ENCODE results near the gene STYXL1.

The STYXL1 gene

DNA sequence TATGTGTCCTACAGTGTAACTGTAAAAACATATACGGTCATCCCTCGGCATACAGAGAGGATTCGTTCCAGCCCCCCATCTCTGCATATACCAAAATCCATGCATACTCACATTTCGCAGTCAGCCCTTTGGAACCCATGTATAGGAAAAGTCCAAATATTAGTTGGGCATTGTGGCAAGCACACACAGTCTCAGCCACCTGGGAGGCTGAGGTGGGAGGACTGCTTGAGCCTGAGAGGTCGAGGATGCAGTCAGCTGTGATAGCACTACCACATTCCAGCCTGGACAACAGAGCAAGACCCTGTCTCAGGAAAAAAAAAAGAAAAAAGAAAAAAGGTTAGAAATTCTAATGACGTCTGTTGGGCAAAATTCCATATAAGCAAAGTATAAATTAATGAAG, 29.2 kb upstream of the STYXL1 start:
- DNase-seq (ENCODE audit: low read depth): no peak
- Histone ChIP-seq H3K4me1 (ENCODE audit: control insufficient read depth, insufficient read depth, low read length) (peaks cover 3% of the 10 kb centered on the region), H3K9ac (ENCODE audit: low read length) (no peak overlapping the region), H3K9me3 (ENCODE audit: control insufficient read depth, low read length) (no peaks in the 10 kb centered on the region), H3K27me3 (replicated peaks; ENCODE audit: control insufficient read depth, insufficient read depth, low read length) (no peaks in the 10 kb centered on the region), H3K4me3 (ENCODE audit: low read length) (no peak overlapping the region), H3K36me3 (ENCODE audit: control insufficient read depth, insufficient read depth, low read length, severe bottlenecking) (no peaks in the 10 kb centered on the region)

DNA sequence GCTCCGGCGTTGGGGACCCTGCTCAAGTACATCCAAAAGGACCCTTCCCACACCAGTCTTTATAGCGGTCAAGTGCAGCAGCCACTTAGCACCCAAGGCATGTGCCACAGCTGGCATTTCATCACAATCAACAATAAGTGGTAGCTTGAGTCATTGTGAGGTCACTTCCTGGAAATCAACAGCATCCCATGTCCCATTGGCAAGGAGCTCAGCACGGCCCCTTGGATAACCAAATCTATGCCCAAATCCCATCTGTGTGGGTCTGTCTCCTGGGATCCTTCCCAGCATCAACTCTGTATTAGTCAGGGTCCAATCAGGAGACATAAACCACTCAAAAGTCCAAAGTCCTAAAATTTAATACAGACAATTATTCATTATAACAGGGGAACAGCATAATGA, 27.2 kb upstream of the STYXL1 start:
- H3K4me1 ChIP-seq (ENCODE audit: control insufficient read depth, insufficient read depth, low read length): no peaks in the 10 kb centered on the region

DNA sequence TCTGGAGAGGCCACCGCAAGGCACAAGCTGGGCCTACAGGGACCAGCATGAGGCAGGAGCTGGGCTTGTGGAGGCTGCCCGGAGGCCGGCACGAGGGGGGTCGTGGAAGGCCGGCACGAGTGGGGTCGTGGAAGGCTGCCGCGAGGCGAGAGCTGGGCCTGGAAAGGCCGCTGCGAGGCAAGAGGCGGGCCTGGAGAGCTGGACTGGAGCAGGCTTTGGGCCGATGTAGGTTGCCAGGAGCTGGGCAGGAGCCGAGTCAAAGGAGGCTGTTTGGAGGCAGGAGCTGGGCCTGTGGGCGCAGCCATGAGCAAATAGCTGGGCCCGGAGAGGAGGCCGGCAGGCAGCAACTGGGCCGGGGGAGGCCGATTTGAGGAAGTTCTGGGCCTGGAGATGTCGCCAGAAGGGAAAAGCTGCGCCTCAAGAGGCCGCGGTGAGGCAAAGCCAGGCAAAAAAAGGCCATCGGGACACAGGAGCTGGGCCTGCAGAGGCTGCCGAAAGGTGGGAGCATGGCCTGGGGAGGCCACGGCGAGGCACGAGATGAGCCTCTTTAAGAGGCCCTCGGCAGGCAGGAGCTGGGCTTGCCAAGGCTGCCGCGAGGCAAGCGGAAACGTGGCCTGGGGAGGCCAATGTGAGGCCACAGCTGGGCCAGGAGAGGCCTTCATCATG, 26.6 kb upstream of the STYXL1 start:
- Histone ChIP-seq H3K27me3 (replicated peaks; ENCODE audit: control insufficient read depth, insufficient read depth, low read length) (no peaks in the 10 kb centered on the region), H3K9ac (ENCODE audit: low read length) (no peak overlapping the region), H3K4me3 (ENCODE audit: low read length) (no peak overlapping the region), H3K36me3 (ENCODE audit: control insufficient read depth, insufficient read depth, low read length, severe bottlenecking) (no peaks in the 10 kb centered on the region), H3K4me1 (ENCODE audit: control insufficient read depth, insufficient read depth, low read length) (no peaks in the 10 kb centered on the region), H3K9me3 (ENCODE audit: control insufficient read depth, low read length) (no peaks in the 10 kb centered on the region)
- DNase-seq (ENCODE audit: low read depth): no peak

More for the DNA sequence above, 27.2 kb upstream of the STYXL1 start:
- Histone ChIP-seq H3K9ac (ENCODE audit: low read length) (no peak overlapping the region), H3K4me3 (ENCODE audit: low read length) (no peak overlapping the region), H3K36me3 (ENCODE audit: control insufficient read depth, insufficient read depth, low read length, severe bottlenecking) (no peaks in the 10 kb centered on the region), H3K27me3 (replicated peaks; ENCODE audit: control insufficient read depth, insufficient read depth, low read length) (no peaks in the 10 kb centered on the region), H3K9me3 (ENCODE audit: control insufficient read depth, low read length) (no peaks in the 10 kb centered on the region)
- DNase-seq (ENCODE audit: low read depth): no peak

DNA sequence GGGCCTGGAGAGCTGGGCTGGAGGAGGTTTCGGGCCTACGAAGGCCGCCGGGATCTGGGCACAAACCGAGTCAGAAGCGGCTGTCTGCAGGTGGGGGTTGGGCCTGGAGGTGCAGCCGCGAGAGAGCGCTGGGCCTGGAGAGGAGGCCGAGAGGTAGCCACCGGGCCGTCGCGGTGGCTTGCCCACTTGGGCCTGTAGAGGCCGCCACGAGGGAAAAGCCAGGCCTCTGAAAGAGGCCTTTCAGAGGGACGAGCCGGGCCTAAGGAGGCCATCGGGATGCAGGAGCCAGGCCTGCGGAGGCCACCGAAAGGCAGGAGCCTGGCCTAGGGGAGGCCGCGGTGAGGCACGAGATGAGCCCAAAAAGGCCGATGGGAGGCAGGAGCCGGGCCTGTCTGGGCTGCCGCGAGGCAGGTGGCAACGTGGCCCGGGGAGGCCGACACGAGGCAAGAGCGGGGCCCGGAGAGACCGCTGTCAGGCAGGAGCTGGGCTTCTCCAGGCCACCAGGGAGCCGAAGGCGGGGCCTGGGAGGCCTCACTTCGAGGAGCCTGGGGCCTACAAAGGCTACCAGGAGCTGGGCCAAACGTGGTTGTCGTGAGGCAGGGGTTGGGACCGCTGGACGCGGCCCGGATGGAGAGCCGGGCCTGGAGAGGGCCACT, 25.7 kb upstream of the STYXL1 start:
- H3K4me3 ChIP-seq (ENCODE audit: low read length): no peak overlapping the region
- H3K36me3 ChIP-seq (ENCODE audit: control insufficient read depth, insufficient read depth, low read length, severe bottlenecking): no peaks in the 10 kb centered on the region
- DNase-seq (ENCODE audit: low read depth): no peak
- no peaks in the 10 kb centered on the region for H3K4me1 ChIP-seq (ENCODE audit: control insufficient read depth, insufficient read depth, low read length)
- no peaks in the 10 kb centered on the region for H3K9me3 ChIP-seq (ENCODE audit: control insufficient read depth, low read length)
- H3K9ac ChIP-seq (ENCODE audit: low read length): no peak overlapping the region
- H3K27me3 ChIP-seq (replicated peaks; ENCODE audit: control insufficient read depth, insufficient read depth, low read length): no peaks in the 10 kb centered on the region

DNA sequence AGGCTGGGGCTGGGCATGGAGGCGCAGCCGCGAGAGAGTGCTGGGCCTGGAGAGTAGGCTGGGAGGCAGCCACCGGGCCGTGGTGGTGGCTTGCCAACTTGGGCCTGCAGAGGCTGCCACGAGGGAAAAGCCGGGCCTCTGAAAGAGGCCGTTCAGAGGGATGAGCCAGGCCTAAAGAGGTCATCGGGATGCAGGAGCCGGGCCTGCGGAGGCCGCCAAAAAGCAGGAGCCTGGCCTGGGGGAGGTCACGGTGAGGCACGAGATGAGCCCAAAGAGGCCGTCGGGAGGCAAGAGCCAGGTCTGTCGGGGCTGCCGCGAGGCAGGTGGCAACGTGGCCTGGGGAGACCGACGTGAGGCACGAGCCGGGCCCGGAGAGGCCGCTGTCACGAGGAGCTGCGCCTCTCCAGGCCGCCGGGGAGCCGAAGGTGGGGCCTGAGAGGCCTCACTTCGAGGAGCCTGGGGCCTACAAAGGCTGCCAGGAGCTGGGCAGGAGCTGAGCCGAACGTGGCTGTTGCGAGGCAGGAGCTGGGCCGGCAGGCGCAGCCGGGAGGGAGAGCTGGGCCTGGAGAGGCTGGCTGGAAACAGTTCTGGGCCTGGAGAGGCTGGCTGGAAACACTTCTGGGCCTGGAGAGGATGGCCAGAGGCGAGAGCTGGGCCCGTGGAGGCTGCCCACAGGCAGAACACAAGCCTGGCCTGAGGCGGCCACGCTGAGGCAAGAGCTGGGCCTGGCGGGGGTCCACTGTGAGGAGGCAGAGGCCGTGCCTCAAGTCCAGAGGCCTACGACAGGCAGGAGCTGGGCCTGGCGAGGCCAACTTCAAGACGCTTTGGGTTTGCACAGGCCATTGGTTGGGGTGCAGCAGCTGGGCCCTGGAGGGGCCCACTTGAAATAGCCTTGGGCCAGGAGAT, 24.7 kb upstream of the STYXL1 start:
- H3K4me1 ChIP-seq (ENCODE audit: control insufficient read depth, insufficient read depth, low read length): no peaks in the 10 kb centered on the region
- no peaks in the 10 kb centered on the region for H3K27me3 ChIP-seq (replicated peaks; ENCODE audit: control insufficient read depth, insufficient read depth, low read length)
- no peak overlapping the region for H3K4me3 ChIP-seq (ENCODE audit: low read length)
- DNase-seq (ENCODE audit: low read depth): no peak
- no peaks in the 10 kb centered on the region for H3K9me3 ChIP-seq (ENCODE audit: control insufficient read depth, low read length)
- H3K9ac ChIP-seq (ENCODE audit: low read length): no peak overlapping the region
- peaks cover 4% of the 10 kb centered on the region for H3K36me3 ChIP-seq (ENCODE audit: control insufficient read depth, insufficient read depth, low read length, severe bottlenecking)

DNA sequence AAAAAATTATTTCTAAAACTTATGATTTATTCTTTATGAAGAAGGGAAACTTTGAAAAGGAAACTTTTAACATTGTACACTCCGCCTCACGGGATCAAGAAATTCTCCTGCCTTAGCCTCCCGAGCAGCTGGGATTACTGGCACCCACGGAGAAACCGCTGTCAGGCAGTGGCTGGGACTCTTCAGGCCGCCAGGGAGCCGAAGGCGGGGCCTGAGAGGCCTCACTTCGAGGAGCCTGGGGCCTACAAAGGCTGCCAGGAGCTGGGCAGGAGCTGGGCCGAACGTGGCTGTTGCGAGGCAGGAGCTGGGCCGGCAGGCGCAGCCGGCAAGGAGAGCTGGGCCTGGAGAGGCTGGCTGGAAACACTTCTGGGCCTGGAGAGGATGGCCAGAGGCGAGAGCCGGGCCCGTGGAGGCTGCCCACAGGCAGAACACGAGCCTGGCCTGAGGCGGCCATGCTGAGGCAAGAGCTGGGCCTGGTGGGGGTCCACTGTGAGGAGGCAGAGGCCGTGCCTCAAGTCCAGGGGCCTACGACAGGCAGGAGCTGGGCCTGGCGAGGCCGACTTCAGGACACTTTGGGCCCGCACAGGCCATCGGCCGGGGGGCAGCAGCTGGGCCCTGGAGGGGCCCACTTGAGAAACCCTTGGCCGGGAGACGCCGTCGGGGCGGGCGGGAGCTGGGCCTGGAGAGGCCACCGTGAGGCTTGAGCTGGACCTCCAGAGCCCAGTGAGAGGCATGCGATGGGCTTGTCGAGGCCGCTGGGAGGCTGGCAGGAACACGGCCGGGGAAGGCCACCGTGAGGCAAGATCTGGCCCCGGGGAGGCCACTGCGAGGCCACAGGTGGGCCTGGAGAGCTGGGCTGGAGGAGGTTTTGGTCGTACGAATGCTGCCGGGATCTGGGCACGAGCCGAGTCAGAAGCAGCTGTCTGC, 23.8 kb upstream of the STYXL1 start:
- H3K27me3 ChIP-seq (replicated peaks; ENCODE audit: control insufficient read depth, insufficient read depth, low read length): no peaks in the 10 kb centered on the region
- DNase-seq (ENCODE audit: low read depth): no peak
- peaks cover 13% of the 10 kb centered on the region for H3K36me3 ChIP-seq (ENCODE audit: control insufficient read depth, insufficient read depth, low read length, severe bottlenecking)
- H3K4me3 ChIP-seq (ENCODE audit: low read length): no peak overlapping the region
- H3K9me3 ChIP-seq (ENCODE audit: control insufficient read depth, low read length): no peaks in the 10 kb centered on the region
- peak overlapping the region; percentile 56 for H3K9ac ChIP-seq (ENCODE audit: low read length)
- no peaks in the 10 kb centered on the region for H3K4me1 ChIP-seq (ENCODE audit: control insufficient read depth, insufficient read depth, low read length)

DNA sequence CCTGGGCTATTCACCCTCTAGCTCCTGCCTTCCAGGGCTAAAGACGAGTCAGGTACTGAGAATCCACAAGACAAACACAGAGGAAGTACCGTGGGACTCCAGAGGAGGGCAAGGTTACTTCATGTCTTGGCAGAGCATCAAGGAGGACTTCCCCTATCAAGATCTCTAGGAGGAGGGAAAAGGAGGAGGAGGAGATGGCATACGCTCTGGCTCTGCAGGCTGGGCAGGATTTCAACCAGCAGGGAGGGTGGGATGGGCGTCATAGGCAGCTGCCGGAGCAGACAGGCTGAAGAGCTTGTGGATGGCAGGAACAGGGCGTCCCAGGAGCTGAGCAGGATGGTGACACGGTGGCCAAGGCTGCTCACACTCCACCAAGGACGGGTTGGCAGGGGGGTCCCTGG, 21.4 kb upstream of the STYXL1 start:
- no peaks in the 10 kb centered on the region for H3K27me3 ChIP-seq (replicated peaks; ENCODE audit: control insufficient read depth, insufficient read depth, low read length)
- peak; percentile 78 for DNase-seq (ENCODE audit: low read depth)

DNA sequence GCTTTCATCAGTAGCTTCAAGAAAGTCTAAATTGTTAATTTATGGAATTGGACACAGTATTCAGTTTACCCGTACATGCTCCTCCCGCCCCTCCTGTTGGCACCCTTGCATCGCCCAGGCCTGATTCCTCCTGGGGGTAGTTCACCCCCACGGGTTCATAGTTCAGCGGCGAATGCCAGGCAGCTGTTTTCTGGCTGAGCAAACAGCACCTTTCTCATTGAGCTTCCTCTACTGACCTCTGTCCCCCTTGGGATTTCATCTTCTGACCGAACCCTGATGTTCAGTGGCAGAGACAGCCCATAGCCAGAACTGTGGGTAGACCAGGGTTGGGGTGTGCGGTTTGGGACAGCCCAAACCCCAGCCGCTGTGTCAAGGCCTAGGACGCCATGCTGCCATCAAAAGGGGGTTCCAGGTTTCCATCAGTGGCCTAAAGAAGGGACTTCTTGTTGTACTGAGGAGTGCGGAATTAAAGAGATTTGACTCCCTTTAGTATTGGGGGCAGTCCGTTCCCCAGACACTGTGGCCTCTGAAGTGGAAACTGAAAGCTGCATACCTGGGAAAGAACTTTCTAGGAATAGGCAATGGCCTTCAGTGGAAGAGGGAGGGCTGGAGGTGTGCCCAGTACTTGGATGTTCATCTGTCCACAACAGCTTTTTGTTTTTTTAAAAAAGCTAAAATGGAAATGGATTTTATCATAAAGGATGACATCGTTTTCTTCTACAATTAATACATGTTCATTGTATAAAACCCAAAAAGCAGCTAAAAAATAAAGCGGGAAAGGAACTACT, 19.1 kb upstream of the STYXL1 start:
- DNase-seq (ENCODE audit: low read depth): no peak
- H3K4me1 ChIP-seq (ENCODE audit: control insufficient read depth, insufficient read depth, low read length): no peaks in the 10 kb centered on the region
- no peaks in the 10 kb centered on the region for H3K9me3 ChIP-seq (ENCODE audit: control insufficient read depth, low read length)
- H3K27me3 ChIP-seq (replicated peaks; ENCODE audit: control insufficient read depth, insufficient read depth, low read length): no peaks in the 10 kb centered on the region
- H3K36me3 ChIP-seq (ENCODE audit: control insufficient read depth, insufficient read depth, low read length, severe bottlenecking): peaks cover 58% of the 10 kb centered on the region
- no peak overlapping the region for H3K9ac ChIP-seq (ENCODE audit: low read length)
- no peak overlapping the region for H3K4me3 ChIP-seq (ENCODE audit: low read length)

More for the DNA sequence above, 21.4 kb upstream of the STYXL1 start:
- H3K4me3 ChIP-seq (ENCODE audit: low read length): no peak overlapping the region
- no peaks in the 10 kb centered on the region for H3K4me1 ChIP-seq (ENCODE audit: control insufficient read depth, insufficient read depth, low read length)
- H3K9me3 ChIP-seq (ENCODE audit: control insufficient read depth, low read length): no peaks in the 10 kb centered on the region
- peaks cover 36% of the 10 kb centered on the region for H3K36me3 ChIP-seq (ENCODE audit: control insufficient read depth, insufficient read depth, low read length, severe bottlenecking)
- H3K9ac ChIP-seq (ENCODE audit: low read length): no peak overlapping the region

DNA sequence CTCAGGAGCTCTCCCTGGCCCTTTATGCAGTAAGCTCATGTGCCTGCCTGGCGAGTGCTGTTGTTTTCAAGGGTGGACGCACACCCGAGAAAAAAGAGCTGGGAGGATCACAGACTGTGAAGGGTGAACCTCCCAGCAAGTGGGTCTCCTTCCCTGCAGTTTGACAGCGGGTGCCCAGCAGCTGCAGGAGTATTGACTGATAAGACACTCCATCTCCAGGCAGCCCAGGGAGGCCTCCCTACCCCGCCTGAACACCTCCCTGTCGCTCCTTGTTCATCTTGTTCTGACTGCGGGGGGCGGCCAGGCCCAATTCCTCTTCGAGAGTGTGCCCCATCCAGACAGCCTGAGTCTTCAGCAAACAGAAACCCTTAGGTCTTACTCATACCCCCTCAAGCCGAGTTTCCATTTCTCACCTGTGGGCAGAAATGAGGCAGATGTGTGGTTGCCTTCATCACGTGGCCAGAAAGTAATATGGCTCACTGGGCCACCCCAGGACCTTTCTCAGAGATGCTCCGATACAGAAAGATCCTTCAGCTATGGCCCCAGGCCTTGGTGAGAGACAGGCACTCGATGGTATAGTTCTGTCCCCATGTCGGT, 17.3 kb upstream of the STYXL1 start:
- no peaks in the 10 kb centered on the region for H3K27me3 ChIP-seq (replicated peaks; ENCODE audit: control insufficient read depth, insufficient read depth, low read length)
- H3K36me3 ChIP-seq (ENCODE audit: control insufficient read depth, insufficient read depth, low read length, severe bottlenecking): peaks cover 76% of the 10 kb centered on the region
- H3K4me1 ChIP-seq (ENCODE audit: control insufficient read depth, insufficient read depth, low read length): peaks cover 4% of the 10 kb centered on the region
- DNase-seq (ENCODE audit: low read depth): no peak
- H3K9ac ChIP-seq (ENCODE audit: low read length): no peak overlapping the region
- no peak overlapping the region for H3K4me3 ChIP-seq (ENCODE audit: low read length)
- H3K9me3 ChIP-seq (ENCODE audit: control insufficient read depth, low read length): no peaks in the 10 kb centered on the region

All from adipocyte (in vitro differentiated cells).